Colonic mucosa (tissue), 4 donors: ENCODE results near the gene PLXNA2. TPM values are rescaled to one million over a fixed set of nuclear protein-coding genes. Genes with fewer than 3 reads are reported as not detected.

Experiments used
- DNase-seq: peaks from one replicate; pipeline ENCODE4 v3.0.0-alpha.2; 2020
- H3K27ac ChIP-seq: fragments of 200-600 bp; one replicate; pipeline ENCODE4 v1.8.0; 2021
- H3K27me3 ChIP-seq: fragments of 200-600 bp; one replicate; pipeline ENCODE4 v1.8.0; 2021
- H3K36me3 ChIP-seq: fragments of 200-600 bp; one replicate; pipeline ENCODE4 v1.8.0; 2021
- H3K4me1 ChIP-seq: fragments of 200-600 bp; one replicate; pipeline ENCODE4 v1.8.0; 2021; ENCODE audit warnings: mild to moderate bottlenecking
- H3K4me3 ChIP-seq: fragments of 200-600 bp; one replicate; pipeline ENCODE4 v1.8.0; 2021
- H3K9ac ChIP-seq, 2 donors: one replicate each; pipeline ENCODE4 v1.7.0; 2013; ENCODE audit warnings: control low read depth in 2 of 2, low read depth in 2 of 2, low read length in 2 of 2
- H3K9me3 ChIP-seq: fragments of 200-600 bp; one replicate; pipeline ENCODE4 v1.8.0; 2021
- CTCF ChIP-seq: fragments of 200-600 bp; IDR thresholded peaks from one replicate; pipeline ENCODE4 v1.8.0; 2022; ENCODE audit warnings: antibody characterized with exemption, mild to moderate bottlenecking
- intact Hi-C: fragments of 100-400 bp; cut with DNase I; formaldehyde crosslinking; loops from one replicate; pipeline ENCODE4 v1.14.1; 2022
- total RNA-seq, 2 donors: library from RNA; stranded (reverse); fragmentation: NEBNext Ultra II Directional in 1 of 2; extraction: Animal tissue kit (Norgen Biotek cat#: 25700) in 1 of 2; gene quantifications; one replicate each; pipeline ENCODE4 v1.2.1, GENCODE V29; 2021
- donor health status: healthy.
- donor health status: DM: no; HTN: no; CAD: no.
- donor health status: DM: no; HTN: no; CAD: no.

Gene PLXNA2
- total RNA-seq, 2 donors from 2014 or later = 46.1 to 81.6 TPM

GRCh38 chr1:208058267-208058666 lies 185.9 kb downstream of the PLXNA2 start:
- DNase-seq = no peak
- Histone ChIP-seq H3K9ac (no peak overlapping the region), H3K4me3 (no peak overlapping the region), H3K4me1 (no peaks in the 10 kb centered on the region), H3K9me3 (no peaks in the 10 kb centered on the region), H3K27ac (no peak overlapping the region), H3K36me3 (no peaks in the 10 kb centered on the region), H3K27me3 (no peaks in the 10 kb centered on the region)
- intact Hi-C loops = no loop called here
- TF ChIP-seq CTCF = no peak

GRCh38 chr1:208057056-208057455 lies 187.1 kb downstream of the PLXNA2 start:
- Histone ChIP-seq H3K4me3 (no peak overlapping the region), H3K36me3 (no peaks in the 10 kb centered on the region), H3K4me1 (no peaks in the 10 kb centered on the region), H3K9me3 (no peaks in the 10 kb centered on the region), H3K9ac (no peak overlapping the region), H3K27ac (no peak overlapping the region), H3K27me3 (no peaks in the 10 kb centered on the region)
- intact Hi-C loops = no loop called here
- DNase-seq = no peak
- TF ChIP-seq CTCF = no peak

DNA sequence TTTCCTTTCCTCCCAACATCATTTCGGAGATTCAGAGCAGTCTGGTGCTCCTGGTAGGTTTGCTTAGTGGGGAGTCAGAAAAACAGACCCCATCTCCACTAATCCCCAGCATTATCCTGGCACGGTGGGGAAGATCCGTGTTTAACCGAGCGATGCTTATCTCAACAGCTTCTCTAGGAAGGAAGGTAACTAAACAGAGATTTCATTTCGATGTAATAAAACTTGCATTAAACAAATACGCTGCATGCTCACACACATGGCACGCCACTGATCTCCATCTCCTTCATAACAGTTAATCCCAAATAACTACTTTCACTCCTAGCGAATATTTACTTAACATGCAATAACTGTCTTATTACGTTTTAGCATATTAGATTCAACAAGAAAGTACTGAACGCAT lies 188.6 kb downstream of the PLXNA2 start:
- Histone ChIP-seq H3K27me3 (no peaks in the 10 kb centered on the region), H3K4me3 (no peak overlapping the region), H3K36me3 (no peaks in the 10 kb centered on the region), H3K9ac (no peak overlapping the region), H3K27ac (no peak overlapping the region), H3K9me3 (no peaks in the 10 kb centered on the region), H3K4me1 (no peaks in the 10 kb centered on the region)
- intact Hi-C loops = no loop called here
- no peak for TF ChIP-seq CTCF
- no peak for DNase-seq

GRCh38 chr1:208054911-208055379 lies 189.2 kb downstream of the PLXNA2 start:
- no peak for TF ChIP-seq CTCF
- Histone ChIP-seq H3K27me3 (no peaks in the 10 kb centered on the region), H3K9me3 (no peaks in the 10 kb centered on the region), H3K4me1 (no peaks in the 10 kb centered on the region), H3K36me3 (no peaks in the 10 kb centered on the region), H3K9ac (no peak overlapping the region), H3K27ac (no peak overlapping the region), H3K4me3 (no peak overlapping the region)
- DNase-seq = no peak
- intact Hi-C loops = no loop called here

DNA sequence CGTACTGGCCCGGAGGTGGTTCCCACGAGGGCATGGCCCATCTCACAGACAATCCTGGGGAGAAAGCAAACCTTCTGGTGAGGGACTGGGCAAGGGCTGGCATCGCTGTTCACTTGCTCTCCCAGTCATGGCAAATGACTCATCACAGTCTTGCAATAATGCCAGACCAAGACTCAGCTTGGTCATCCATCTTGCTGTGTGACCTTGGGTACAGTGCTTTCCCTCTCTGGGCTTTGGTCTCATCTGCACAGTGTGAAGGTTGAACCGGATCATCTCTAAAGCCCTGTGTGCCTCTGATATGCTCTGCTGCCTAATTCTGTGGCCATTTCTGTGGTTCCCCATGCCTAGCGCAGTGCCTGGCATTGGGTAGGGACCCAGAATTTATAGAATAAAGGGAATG lies 189.7 kb downstream of the PLXNA2 start:
- TF ChIP-seq CTCF = no peak
- H3K27me3 ChIP-seq = no peaks in the 10 kb centered on the region
- no peaks in the 10 kb centered on the region for H3K9me3 ChIP-seq
- no peak overlapping the region for H3K9ac ChIP-seq
- intact Hi-C loops = no loop called here
- no peaks in the 10 kb centered on the region for H3K4me1 ChIP-seq
- H3K36me3 ChIP-seq = no peaks in the 10 kb centered on the region
- H3K27ac ChIP-seq = no peak overlapping the region
- no peak overlapping the region for H3K4me3 ChIP-seq
- DNase-seq = no peak

- Histone ChIP-seq H3K27ac (no peak overlapping the region), H3K9me3 (no peaks in the 10 kb centered on the region), H3K36me3 (no peaks in the 10 kb centered on the region), H3K4me1 (no peaks in the 10 kb centered on the region), H3K9ac (no peak overlapping the region), H3K4me3 (no peak overlapping the region), H3K27me3 (no peaks in the 10 kb centered on the region)
- DNase-seq = no peak
- TF ChIP-seq CTCF = no peak
- intact Hi-C loops = no loop called here
Observed at GRCh38 chr1:208053661-208054060, 190.5 kb downstream of the PLXNA2 start.
